HG02884 (cell line): Measurements from ENCODE around the gene ATG10.
"Not testable (repeated sequence)": the region's sequence is repeated elsewhere in the genome, so short reads cannot be mapped to it uniquely, and the experiment has no call there.

Experiments
- ATAC-seq: cut with Tn5 transposase; IDR thresholded peaks from one replicate; pipeline ENCODE4 v1.9.1; 2021; ENCODE audit warnings: mild to moderate bottlenecking, moderate library complexity; ENCODE audit not compliant: unreplicated experiment

ATG10 gene

GRCh38 chr5:81980598-81981260 is 8.9 kb downstream of the ATG10 start:
- ATAC-seq = no peak

- not testable (repeated sequence) for ATAC-seq
Measured at GRCh38 chr5:81982172-81982685, 10.4 kb downstream of the ATG10 start.

GRCh38 chr5:81983148-81983547 is 11.3 kb downstream of the ATG10 start:
- ATAC-seq = not testable (repeated sequence)

- not testable (repeated sequence) for ATAC-seq
Measured at GRCh38 chr5:81983563-81983962, 11.7 kb downstream of the ATG10 start.

- no peak for ATAC-seq
Measured at GRCh38 chr5:81986126-81986525, 14.3 kb downstream of the ATG10 start.

- no peak for ATAC-seq
Measured at GRCh38 chr5:81989204-81989603, 17.4 kb downstream of the ATG10 start.

- ATAC-seq = no peak
Measured at GRCh38 chr5:81994679-81995078, 22.9 kb downstream of the ATG10 start.

GRCh38 chr5:81995407-81995806 is 23.6 kb downstream of the ATG10 start:
- ATAC-seq = no peak

- ATAC-seq = no peak
Measured at GRCh38 chr5:82004511-82004910, 32.7 kb downstream of the ATG10 start.

GRCh38 chr5:82009869-82010268 is 38.0 kb downstream of the ATG10 start:
- not testable (repeated sequence) for ATAC-seq

GRCh38 chr5:82010696-82011095 is 38.9 kb downstream of the ATG10 start:
- no peak for ATAC-seq

- ATAC-seq = no peak
Measured at GRCh38 chr5:82011761-82012160, 39.9 kb downstream of the ATG10 start.

GRCh38 chr5:82014644-82015043 is 42.8 kb downstream of the ATG10 start:
- not testable (repeated sequence) for ATAC-seq

GRCh38 chr5:82018462-82018861 is 46.6 kb downstream of the ATG10 start:
- ATAC-seq = no peak

GRCh38 chr5:82019342-82020138 is 47.7 kb downstream of the ATG10 start:
- no peak for ATAC-seq

- ATAC-seq = no peak
Measured at GRCh38 chr5:82022499-82022898, 50.7 kb downstream of the ATG10 start.

- no peak for ATAC-seq
Measured at GRCh38 chr5:82023644-82024043, 51.8 kb downstream of the ATG10 start.

GRCh38 chr5:82031220-82032119 is 59.6 kb downstream of the ATG10 start:
- no peak for ATAC-seq

- ATAC-seq = not testable (repeated sequence)
Measured at GRCh38 chr5:82042894-82043293, 71.1 kb downstream of the ATG10 start.

GRCh38 chr5:82044010-82044409 is 72.2 kb downstream of the ATG10 start:
- ATAC-seq = no peak
